GM18520 (cell line): ENCODE measurements around the gene CYP2S1.
"Not testable (repeated sequence)": the region's sequence is repeated elsewhere in the genome, so short reads cannot be mapped to it uniquely, and the experiment has no call there.

Experiments used
- ATAC-seq: cut with Tn5 transposase; IDR thresholded peaks from one replicate; pipeline ENCODE4 v1.9.1; 2021; ENCODE audit not compliant: unreplicated experiment

CYP2S1 gene

DNA sequence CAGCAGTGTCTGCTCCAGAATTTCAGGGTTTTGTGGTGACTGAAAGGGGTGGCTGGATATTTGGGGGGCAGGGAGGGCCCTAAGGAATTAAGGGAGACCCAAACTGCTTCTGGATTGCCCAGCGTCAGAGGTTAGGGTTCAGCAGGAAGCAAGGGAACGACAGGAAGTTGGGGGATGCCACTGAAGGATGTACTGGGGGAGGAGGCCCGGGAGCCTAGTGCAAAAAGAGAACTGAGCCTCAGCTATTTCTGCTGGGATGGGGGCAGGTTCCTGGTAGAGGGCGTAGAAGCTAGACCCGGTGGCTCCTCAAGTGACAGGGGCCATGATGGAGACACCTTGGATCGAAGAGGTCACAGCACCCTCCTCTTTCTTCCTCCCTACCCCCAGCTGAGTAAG, 1.1 kb downstream of the CYP2S1 start:
- no peak for ATAC-seq

DNA sequence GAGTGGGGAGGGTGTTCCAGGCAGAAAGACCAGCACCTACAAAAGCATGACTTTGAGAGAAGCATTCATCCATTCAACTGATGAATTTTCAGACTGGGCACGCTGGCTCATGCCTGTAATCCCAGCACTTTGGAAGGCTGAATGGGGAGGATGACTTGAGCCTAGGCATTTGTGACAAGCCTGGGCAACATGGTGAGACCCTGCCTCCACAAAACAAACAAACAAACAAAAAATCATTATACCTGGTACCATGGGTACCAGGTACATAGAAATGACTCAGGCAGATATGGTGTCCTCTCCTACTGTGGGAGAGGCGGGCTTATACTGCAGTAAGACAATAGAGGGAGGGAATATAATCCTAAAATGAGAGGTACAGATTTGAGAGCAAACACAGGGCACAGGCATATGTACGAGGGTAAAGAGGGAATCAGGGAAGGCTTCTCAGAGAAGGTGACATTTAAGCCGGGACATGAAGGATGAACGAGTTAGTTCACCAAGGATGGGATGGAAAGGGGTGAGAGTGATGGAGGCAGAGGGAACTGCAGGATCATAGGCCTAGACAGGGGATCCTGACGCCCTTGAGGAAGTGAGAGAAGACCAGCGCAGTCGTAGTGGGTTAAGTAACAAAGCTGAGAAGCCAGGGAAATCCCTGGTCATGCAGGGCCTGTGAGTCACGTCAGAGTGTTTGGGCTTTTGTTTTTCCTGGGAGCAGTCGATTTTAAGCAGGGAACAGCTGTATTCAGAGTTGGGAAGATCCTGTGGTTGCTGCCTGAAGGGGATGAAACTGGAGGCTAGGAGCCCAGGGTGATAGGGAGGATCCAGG, 2.9 kb downstream of the CYP2S1 start:
- no peak for ATAC-seq

DNA sequence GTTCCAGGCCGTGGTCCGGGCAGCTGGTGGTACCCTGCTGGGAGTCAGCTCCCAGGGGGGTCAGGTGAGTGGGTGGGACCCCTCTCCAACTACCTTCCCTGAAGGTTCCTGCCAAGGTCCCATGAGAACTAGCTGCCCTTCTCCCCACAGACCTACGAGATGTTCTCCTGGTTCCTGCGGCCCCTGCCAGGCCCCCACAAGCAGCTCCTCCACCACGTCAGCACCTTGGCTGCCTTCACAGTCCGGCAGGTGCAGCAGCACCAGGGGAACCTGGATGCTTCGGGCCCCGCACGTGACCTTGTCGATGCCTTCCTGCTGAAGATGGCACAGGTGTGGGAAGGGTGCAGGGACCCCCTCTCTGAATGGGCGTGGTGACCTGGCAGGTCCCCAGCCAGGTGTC, 5.5 kb downstream of the CYP2S1 start:
- no peak for ATAC-seq

DNA sequence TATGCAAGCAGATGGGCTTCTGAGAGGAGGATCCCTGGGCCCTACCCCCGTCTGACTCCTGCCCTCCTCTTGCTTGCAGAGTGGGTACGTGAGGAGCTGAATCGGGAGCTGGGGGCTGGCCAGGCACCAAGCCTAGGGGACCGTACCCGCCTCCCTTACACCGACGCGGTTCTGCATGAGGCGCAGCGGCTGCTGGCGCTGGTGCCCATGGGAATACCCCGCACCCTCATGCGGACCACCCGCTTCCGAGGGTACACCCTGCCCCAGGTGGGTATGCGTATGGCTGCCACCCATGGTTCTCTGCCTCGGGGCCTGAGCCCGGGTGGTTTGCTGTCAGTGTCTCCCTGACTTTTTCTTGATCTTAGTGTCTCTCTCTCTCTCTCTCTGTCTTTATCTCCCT, 10.4 kb downstream of the CYP2S1 start:
- ATAC-seq: no peak

GRCh38 chr19:41204338-41204737, 11.3 kb downstream of the CYP2S1 start:
- ATAC-seq: not testable (repeated sequence)

- no peak for ATAC-seq
These were observed 13.0 kb downstream of the CYP2S1 start for GRCh38 chr19:41205995-41206394.

GRCh38 chr19:41206456-41206855, 13.4 kb downstream of the CYP2S1 start:
- no peak for ATAC-seq

DNA sequence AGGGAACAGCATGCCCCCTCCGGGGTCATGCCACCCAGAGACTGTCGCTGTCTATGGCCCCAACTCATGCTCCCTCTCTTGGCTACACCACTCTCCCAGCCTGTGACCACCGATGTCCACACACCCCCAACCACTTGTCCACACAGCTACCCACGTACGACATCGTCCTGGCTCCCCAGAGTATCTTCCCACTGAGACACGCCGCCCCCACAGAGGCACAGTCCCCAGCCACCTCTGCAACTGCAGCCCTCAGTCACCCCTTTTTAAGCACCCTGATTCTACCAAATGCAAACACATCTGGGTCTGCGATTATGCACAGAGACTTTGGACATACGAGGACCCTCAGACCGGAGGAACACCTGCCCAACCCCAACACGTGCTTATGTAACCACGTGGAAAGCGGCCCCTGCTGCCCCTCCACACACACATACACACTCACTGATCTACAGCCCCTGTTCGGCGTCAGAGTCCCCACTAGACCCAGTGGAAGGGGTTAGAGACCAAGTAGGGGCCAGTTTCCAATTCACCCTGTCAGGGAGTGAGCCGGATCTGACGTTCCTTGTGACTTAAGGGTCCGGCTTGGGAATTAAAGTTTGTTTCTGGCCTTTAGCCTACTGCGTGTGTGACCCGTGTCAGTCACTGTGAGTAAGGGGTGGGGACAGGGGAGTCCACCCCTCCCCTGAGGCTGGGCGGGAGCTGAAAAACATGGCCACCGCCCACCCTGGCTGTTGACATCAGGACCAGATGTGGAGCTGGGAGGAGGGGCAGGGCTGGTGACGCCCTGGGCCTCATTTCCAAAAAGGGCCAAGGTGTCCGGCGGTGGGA, 14.1 kb downstream of the CYP2S1 start:
- ATAC-seq: no peak

DNA sequence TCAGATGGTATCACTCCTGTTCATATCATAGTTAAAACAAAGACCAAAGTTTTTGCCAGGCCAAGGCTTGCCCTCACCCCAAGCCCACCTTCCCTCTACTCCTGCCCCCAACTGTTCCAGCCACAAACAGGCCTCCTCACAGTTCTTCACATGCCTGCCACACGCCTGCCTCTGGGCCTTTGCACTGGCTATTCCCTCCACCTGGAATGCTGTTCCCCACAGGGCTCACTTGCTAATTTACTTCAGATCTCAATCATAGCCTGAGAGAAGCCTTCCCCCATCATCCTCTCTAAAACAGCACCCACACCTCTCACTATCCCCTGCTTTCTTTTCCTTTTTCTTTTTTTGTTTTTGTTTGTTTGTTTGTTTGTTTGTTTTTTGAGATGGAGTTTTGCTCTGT, 21.1 kb downstream of the CYP2S1 start:
- ATAC-seq: no peak

- no peak for ATAC-seq
These were observed 24.7 kb downstream of the CYP2S1 start for GRCh38 chr19:41217741-41218140.

- ATAC-seq: no peak
These were observed 25.2 kb downstream of the CYP2S1 start for GRCh38 chr19:41218249-41218614.

DNA sequence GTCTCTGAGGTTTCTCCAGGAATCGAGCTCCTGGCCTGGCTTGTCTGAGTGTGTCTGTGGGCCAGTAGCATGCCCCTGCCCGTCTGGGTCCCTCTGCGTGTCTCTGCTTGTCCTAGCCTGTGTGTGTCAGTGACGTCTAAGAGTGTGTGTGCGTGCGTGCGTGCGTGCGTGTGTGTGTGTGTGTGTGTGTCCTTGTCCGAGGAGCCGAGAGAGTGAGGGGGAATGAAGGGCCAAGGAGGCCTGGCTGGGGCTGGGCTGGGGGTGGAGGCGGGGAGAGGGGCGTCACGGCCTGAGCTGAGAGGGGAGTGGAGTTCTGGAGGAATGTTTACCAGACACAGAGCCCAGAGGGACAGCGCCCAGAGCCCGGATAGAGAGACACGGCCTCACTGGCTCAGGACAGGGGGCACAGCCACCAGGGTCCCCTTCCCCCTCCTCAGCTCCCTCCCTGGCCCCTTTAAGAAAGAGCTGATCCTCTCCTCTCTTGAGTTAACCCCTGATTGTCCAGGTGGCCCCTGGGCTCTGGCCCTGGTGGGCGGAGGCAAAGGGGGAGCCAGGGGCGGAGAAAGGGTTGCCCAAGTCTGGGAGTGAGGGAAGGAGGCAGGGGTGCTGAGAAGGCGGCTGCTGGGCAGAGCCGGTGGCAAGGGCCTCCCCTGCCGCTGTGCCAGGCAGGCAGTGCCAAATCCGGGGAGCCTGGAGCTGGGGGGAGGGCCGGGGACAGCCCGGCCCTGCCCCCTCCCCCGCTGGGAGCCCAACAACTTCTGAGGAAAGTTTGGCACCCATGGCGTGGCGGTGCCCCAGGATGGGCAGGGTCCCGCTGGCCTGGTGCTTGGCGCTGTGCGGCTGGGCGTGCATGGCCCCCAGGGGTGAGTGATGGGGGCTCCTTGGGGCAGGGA, 25.8 kb downstream of the CYP2S1 start, which contains the start of gene AXL:
Gene AXL (plus strand): TSS at position 609 of the 893 bp plus-strand sequence. CDS start 170 bp downstream, at position 779.
- ATAC-seq: no peak

DNA sequence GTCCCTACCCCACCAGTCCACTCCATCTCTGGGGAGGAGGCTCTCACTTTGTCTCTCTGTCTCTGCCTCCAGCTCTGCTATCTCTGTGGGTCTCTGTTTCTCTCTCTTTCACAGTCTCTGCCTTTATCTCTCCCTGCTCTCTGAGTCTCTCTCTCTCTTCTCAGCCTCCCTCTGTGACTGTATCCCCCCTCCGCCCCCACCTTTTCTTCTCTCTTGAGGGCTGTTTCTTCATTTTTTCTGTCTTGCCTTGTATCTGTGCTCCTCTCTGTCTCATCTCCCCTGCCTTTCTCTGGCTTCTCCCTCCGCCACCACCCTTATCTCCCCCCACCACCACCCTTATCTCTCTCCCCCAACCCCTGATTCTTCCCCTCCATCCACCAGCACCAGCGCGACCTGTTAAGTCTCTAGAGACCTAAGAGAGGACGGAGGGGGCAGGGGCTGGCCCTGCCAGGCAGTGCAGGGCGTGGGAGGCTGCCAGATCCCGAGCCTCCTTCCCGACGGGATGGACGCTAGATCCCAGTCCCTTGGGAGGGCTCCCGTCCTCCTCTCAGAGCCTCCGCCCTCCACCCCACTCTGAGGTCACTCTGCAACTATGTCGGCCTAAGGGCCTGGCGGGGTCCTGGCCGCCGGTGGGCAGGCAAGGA, 27.0 kb downstream of the CYP2S1 start:
- ATAC-seq: no peak

DNA sequence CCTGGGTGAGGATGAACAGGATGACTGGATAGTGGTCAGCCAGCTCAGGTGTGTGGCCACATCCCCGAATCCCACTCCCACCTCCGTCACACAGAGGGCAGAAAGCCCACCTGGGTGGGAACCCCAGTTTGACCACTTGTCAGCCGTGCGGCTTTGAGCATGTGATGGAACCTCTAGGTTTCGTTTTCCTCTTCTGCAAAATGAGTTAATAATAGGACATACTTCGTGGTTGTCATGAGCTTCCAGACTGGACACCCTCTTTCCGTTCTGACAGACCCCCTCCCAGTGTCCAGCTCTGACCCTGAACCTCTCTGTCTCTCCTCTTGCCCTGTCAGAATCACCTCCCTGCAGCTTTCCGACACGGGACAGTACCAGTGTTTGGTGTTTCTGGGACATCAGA, 27.8 kb downstream of the CYP2S1 start:
- no peak for ATAC-seq

- ATAC-seq: no peak
These were observed 28.6 kb downstream of the CYP2S1 start for GRCh38 chr19:41221514-41222205.

- ATAC-seq: no peak
These were observed 29.2 kb downstream of the CYP2S1 start for GRCh38 chr19:41222240-41222639.

GRCh38 chr19:41223431-41224234, 30.6 kb downstream of the CYP2S1 start:
- ATAC-seq: no peak

- no peak for ATAC-seq
These were observed 31.6 kb downstream of the CYP2S1 start for GRCh38 chr19:41224632-41225031.
